ENCODE measurements around the gene FERMT3. TPM values are rescaled to one million over a fixed set of nuclear protein-coding genes. Genes with fewer than 3 reads are reported as not detected.

The FERMT3 gene
- total and polyA plus RNA-seq, 2 of the 13 experiments (the other 11 are each of a cell fraction or from before 2014, with no cell fraction given), result 0.29 TPM; not detected in 1

DNA sequence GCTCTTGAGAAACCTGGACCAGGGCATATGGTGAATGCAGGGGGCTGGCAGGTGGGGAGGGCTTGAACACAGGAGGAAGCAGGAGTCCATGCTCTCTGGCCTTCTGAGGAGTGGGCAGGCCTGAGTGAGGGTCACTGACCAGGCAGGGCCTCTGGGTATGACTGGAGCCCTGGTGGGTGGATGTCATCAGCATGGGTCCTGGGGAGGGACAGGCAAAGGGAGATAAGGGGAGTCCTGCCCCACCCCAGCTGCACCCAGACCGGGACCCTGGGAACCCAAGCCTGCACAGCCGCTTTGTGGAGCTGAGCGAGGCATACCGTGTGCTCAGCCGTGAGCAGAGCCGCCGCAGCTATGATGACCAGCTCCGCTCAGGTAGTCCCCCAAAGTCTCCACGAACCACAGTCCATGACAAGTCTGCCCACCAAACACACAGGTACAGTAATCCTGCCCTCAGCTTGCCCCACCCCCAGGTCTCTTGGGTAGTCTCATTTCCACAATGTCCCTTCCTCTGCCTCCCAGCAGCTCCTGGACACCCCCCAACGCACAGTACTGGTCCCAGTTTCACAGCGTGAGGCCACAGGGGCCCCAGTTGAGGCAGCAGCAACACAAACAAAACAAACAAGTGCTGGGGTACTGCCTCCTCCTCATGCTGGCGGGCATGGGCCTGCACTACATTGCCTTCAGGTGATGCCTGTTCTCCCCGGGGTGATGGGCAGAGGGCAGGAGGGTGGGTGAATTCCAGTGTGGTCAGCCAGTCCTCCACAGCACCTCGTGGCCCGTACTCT lies 25.9 kb downstream of the FERMT3 start:
- Histone ChIP-seq H3K9me3 (ENCODE audit: low read length) (no peaks in the 10 kb centered on the region), H3K36me3 (replicated peaks in 1 of 2; ENCODE audit: control insufficient read depth in 1 of 2, insufficient read depth in 2 of 2, low read length in 2 of 2) (no peaks in the 10 kb centered on the region), H3K4me2 (ENCODE audit: low read depth, low read length) (peak overlapping the region; percentile 70; the same call in 1 of the 2 replicates), H3K27ac (ENCODE audit: extremely low read length, insufficient read depth, low read length) (no peak overlapping the region), H3K4me3 (replicated peaks in 1 of 3; ENCODE audit: insufficient read depth in 1 of 3, low read depth in 2 of 3, low read length in 3 of 3) (peak overlapping the region in 1 of 3 experiments; percentile 50; a peak in 1 of 6 replicates), H3K4me1 (ENCODE audit: insufficient read depth, low read length) (peaks cover 67% of the 10 kb centered on the region), H2AFZ (ENCODE audit: low read length) (no peak overlapping the region), H3K9ac (ENCODE audit: insufficient read depth, low read depth, low read length) (0 out of 2 replicates have a peak overlapping the region, but pooled peaks have one; percentile 3), H3K27me3 (ENCODE audit: control insufficient read depth in 1 of 2, insufficient read depth in 2 of 2, low read length in 2 of 2) (no peaks in the 10 kb centered on the region), H3K79me2 (ENCODE audit: insufficient read depth, low read length) (peaks cover 3% of the 10 kb centered on the region), H4K20me1 (ENCODE audit: insufficient read depth, low read length) (no peaks in the 10 kb centered on the region)
- DNase-seq (ENCODE audit: low spot score), result no peak
- CTCF ChIA-PET (ENCODE audit: low intra/inter-chr PET ratio, low total read pairs), result no interaction called here
- TF ChIP-seq, protein P1, sequence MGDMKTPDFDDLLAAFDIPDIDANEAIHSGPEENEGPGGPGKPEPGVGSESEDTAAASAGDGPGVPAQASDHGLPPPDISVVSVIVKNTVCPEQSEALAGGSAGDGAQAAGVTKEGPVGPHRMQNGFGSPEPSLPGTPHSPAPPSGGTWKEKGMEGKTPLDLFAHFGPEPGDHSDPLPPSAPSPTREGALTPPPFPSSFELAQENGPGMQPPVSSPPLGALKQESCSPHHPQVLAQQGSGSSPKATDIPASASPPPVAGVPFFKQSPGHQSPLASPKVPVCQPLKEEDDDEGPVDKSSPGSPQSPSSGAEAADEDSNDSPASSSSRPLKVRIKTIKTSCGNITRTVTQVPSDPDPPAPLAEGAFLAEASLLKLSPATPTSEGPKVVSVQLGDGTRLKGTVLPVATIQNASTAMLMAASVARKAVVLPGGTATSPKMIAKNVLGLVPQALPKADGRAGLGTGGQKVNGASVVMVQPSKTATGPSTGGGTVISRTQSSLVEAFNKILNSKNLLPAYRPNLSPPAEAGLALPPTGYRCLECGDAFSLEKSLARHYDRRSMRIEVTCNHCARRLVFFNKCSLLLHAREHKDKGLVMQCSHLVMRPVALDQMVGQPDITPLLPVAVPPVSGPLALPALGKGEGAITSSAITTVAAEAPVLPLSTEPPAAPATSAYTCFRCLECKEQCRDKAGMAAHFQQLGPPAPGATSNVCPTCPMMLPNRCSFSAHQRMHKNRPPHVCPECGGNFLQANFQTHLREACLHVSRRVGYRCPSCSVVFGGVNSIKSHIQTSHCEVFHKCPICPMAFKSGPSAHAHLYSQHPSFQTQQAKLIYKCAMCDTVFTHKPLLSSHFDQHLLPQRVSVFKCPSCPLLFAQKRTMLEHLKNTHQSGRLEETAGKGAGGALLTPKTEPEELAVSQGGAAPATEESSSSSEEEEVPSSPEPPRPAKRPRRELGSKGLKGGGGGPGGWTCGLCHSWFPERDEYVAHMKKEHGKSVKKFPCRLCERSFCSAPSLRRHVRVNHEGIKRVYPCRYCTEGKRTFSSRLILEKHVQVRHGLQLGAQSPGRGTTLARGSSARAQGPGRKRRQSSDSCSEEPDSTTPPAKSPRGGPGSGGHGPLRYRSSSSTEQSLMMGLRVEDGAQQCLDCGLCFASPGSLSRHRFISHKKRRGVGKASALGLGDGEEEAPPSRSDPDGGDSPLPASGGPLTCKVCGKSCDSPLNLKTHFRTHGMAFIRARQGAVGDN (CRISPR knock-in tag; IDR thresholded peaks at IDR 0.05), result peak; percentile 37
- TF ChIP-seq ZFY (CRISPR knock-in tag; IDR thresholded peaks at IDR 0.05) (no peak), ZBTB38 (CRISPR knock-in tag; IDR thresholded peaks at IDR 0.05) (0 out of 2 replicates have a peak, but pooled peaks have one; percentile 15), ZEB1 (IDR thresholded peaks at IDR 0.05; ENCODE audit: insufficient replicate concordance, low read depth) (no peak), ZNF207 (IDR thresholded peaks at IDR 0.05; ENCODE audit: borderline replicate concordance) (no peak), ZNF24 (IDR thresholded peaks at IDR 0.05) (no peak)
- in situ Hi-C loops (cut with HindIII; ENCODE audit: extremely low pct_ligation_motif_present, low pct_unique_long_range_greater_than_20kb) (no loop called here), intact Hi-C loops (cut with micrococcal nuclease; ENCODE audit: unreplicated experiment) (no loop called here)
- no peak for FAIRE-seq
- no peak for ATAC-seq
- no TSS peak for BruUV-seq (replicated peaks)
- POLR2A ChIA-PET, result interaction anchor here (0.6 to 2.6 kb wide), 2 partner anchors 9 to 255 kb away, joined by 3 to 8 read pairs (median 3); partner anchors contain the start of gene FKBP2
- WGBS (ENCODE audit: low lambda C conversion rate), result 79% methylated on average over 5 of the region's 15 CpGs
